OCI-LY7 (cell line): Measurements from ENCODE around the gene C12orf56.

Experiments used
- CTCF ChIP-seq: fragments of 200-600 bp; sonication (generic); conservative IDR thresholded peaks from 2 replicates; pipeline ENCODE4 v1.5.1; 2014; ENCODE audit warnings: mild to moderate bottlenecking, antibody characterized with exemption, low read length, moderate library complexity, mixed read lengths
- EZH2phosphoT487 ChIP-seq: fragments of 200-600 bp; sonication (generic); IDR thresholded peaks from 2 replicates; pipeline ENCODE4 v1.6.1; 2018; ENCODE audit warnings: low read depth, borderline replicate concordance, mild to moderate bottlenecking, mixed run types, antibody characterized with exemption, low read length, moderate library complexity, mixed read lengths

- no peak for TF ChIP-seq CTCF
- no peak for TF ChIP-seq EZH2phosphoT487
Observed at GRCh38 chr12:64404470-64405256, 14.1 kb upstream of the C12orf56 start.
